NCI-H2107 treated with DMSO at 0.1 percent for 48 hours (cell line): Measurements from ENCODE around the gene HSPBP1.
A peak's percentile ranks its signal among the peaks of the same experiment; 100 is the strongest.

ENCODE experiments used
- DNase-seq: peaks from one replicate; lab custom pipeline; 2025; ENCODE audit not compliant: unreplicated experiment; lab: John Stamatoyannopoulos, UW

Gene HSPBP1

GRCh38 chr19:55276720-55277430, 3.0 kb downstream of the HSPBP1 start:
- DNase-seq = no peak

GRCh38 chr19:55275851-55276719, 3.8 kb downstream of the HSPBP1 start:
- DNase-seq = no peak

GRCh38 chr19:55273978-55274707, 5.8 kb downstream of the HSPBP1 start:
- DNase-seq = peak; percentile 50

GRCh38 chr19:55272142-55272541, 7.8 kb downstream of the HSPBP1 start:
- DNase-seq = no peak

- DNase-seq = no peak
Observed at GRCh38 chr19:55270172-55270942, 9.6 kb downstream of the HSPBP1 start.

GRCh38 chr19:55269299-55269698, 10.6 kb downstream of the HSPBP1 start:
- DNase-seq = no peak

GRCh38 chr19:55266840-55267239, 13.1 kb downstream of the HSPBP1 start:
- no peak for DNase-seq

- no peak for DNase-seq
Observed at GRCh38 chr19:55266404-55266803, 13.5 kb downstream of the HSPBP1 start.

GRCh38 chr19:55265723-55266386, 14.1 kb downstream of the HSPBP1 start:
- no peak for DNase-seq

GRCh38 chr19:55265173-55265572, 14.7 kb downstream of the HSPBP1 start:
- DNase-seq = no peak

GRCh38 chr19:55264531-55264930, 15.4 kb downstream of the HSPBP1 start:
- no peak for DNase-seq

- DNase-seq = no peak
Observed at GRCh38 chr19:55262359-55262758, 17.6 kb downstream of the HSPBP1 start.

- no peak for DNase-seq
Observed at GRCh38 chr19:55261671-55262126, 18.2 kb downstream of the HSPBP1 start.

- DNase-seq = no peak
Observed at GRCh38 chr19:55259540-55260210, 20.2 kb downstream of the HSPBP1 start.

GRCh38 chr19:55258828-55259539, 20.9 kb downstream of the HSPBP1 start, which contains the start of gene PPP6R1:
Gene PPP6R1 (minus strand): TSS chr19:55259017. CDS start chr19:55247103, 11,914 bp downstream.
- DNase-seq = peak; percentile 98

GRCh38 chr19:55258476-55258827, 21.5 kb downstream of the HSPBP1 start:
- no peak for DNase-seq

GRCh38 chr19:55257461-55258420, 22.2 kb downstream of the HSPBP1 start:
- DNase-seq = no peak
